T-helper 17 cell (primary cell): ENCODE results near the gene ALDH6A1. TPM values are rescaled to one million over a fixed set of nuclear protein-coding genes. Genes with fewer than 3 reads are reported as not detected.
"Not testable (repeated sequence)": the region's sequence is repeated elsewhere in the genome, so short reads cannot be mapped to it uniquely, and the experiment has no call there.

Experiments
- ATAC-seq: fragments of 150-1000 bp; cut with Tn5 transposase; 2 replicates; pipeline ENCODE4 v1.10.0; 2021; ENCODE audit warnings: mild to moderate bottlenecking, moderate library complexity
- DNase-seq, 3 donors: peaks; one replicate each; pipeline versions ENCODE4 v3.0.0 to v3.0.0-alpha.2; 2020 to 2021
- H3K9me3 ChIP-seq: one replicate; pipeline ENCODE4 v1.7.0; 2013; ENCODE audit warnings: low read length, mild to moderate bottlenecking; ENCODE audit not compliant: control insufficient read depth, poor library complexity, severe bottlenecking
- H3K27ac Mint-ChIP-seq: one replicate; pipeline ENCODE4 v1.8.0; 2022; ENCODE audit warnings: mild to moderate bottlenecking, moderate library complexity, mixed read lengths
- H3K27me3 Mint-ChIP-seq: one replicate; pipeline ENCODE4 v1.8.0; 2022; ENCODE audit warnings: mixed read lengths
- H3K36me3 Mint-ChIP-seq: one replicate; pipeline ENCODE4 v1.8.0; 2022; ENCODE audit warnings: low read depth, mixed read lengths
- H3K4me1 Mint-ChIP-seq: one replicate; pipeline ENCODE4 v1.8.0; 2022; ENCODE audit warnings: mild to moderate bottlenecking, mixed read lengths
- H3K4me3 Mint-ChIP-seq: one replicate; pipeline ENCODE4 v1.8.0; 2022; ENCODE audit warnings: mild to moderate bottlenecking, moderate library complexity, mixed read lengths
- total RNA-seq, 4 donors: library from RNA in 2 of 4; stranded (reverse) in 2 of 4; gene quantifications; one replicate each; pipeline ENCODE4 v1.2.3 and lab custom pipeline; 2022 to 2026

The ALDH6A1 gene
- total RNA-seq (1 to 10 TPM; 7.8 to 8.9 TPM), total RNA-seq (lab: John Stamatoyannopoulos, UW) (16.5 to 23.8 reads per million in 2 donors)

DNA sequence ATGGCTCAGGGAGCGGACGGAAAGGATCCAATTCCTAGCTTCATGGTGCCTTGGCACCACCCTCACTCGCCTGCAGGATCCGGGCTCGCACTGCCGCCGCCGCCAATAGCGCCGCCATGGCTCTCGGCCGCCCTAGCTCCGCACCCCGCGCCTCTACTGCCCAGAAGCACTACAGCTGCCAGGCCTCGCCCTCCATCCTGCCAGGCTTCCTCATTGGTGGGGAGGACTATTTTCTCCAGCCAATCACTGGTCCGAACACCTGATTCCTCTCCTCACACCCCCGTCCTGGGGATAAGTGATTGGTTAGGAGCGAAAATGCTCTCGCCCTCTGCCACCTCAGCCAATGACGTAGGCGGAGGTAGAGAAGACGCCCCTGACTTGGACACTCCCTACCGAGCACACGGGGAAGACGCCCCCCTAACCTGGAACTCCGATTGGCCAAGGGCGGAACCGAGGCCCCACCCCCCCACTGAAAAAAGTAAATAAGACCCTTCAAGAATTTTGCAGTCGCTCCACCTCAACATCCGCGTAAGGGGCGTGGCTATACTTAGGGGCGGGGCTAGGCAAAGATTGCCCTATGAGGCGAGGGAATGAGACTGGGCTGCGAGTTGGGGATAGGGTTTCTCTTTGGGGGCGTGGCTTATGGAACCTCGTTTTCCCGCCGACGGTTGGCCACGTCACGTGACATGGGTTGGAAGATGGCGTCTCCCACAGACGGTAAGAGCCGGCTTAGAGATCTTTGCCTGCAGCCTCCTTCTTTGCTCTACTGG lies at the start of gene ALDH6A1, which contains the start of gene LIN52:
TSS of gene ALDH6A1 (minus strand) at position 177 of the 770 bp plus-strand sequence. CDS start at position 118, 59 bp downstream.
TSS of gene LIN52 (plus strand) at position 680 of the 770 bp plus-strand sequence. CDS start at position 699, 19 bp downstream.
- H3K27me3 Mint-ChIP-seq: no peaks in the 10 kb centered on the region
- ATAC-seq: peak; percentile 90
- no peaks in the 10 kb centered on the region for H3K9me3 ChIP-seq
- peaks cover 5% of the 10 kb centered on the region for H3K36me3 Mint-ChIP-seq
- H3K4me3 Mint-ChIP-seq: peak within 1 kb of the TSS; percentile 99
- peaks cover 28% of the 10 kb centered on the region for H3K4me1 Mint-ChIP-seq
- peak; percentile 94 to 100 (median 99) for DNase-seq
- H3K27ac Mint-ChIP-seq: peak within 1 kb of the TSS; percentile 98

DNA sequence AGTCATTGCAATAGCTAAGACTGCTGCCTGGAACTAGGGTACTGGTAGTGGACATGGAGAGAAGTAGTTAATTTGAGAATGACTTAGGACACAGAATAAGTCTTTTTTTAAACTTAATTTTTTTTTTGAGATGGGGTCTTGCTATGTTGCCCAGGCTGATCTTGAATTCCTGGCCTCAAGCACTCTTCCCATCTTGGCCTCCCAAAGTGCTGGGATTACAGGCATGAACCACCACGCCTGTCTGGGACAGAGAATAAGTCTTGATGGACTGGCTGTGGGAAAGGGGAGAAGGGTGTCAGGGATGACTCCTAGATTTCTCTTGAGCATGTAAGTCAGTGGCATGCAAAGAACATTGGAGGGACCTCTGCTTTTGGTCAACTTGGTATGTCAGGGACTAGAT lies 43.4 kb upstream of the ALDH6A1 start:
- no peaks in the 10 kb centered on the region for H3K9me3 ChIP-seq
- Mint-ChIP-seq H3K27me3 (no peaks in the 10 kb centered on the region), H3K4me1 (peaks cover 5% of the 10 kb centered on the region), H3K4me3 (no peak overlapping the region), H3K36me3 (peaks cover 7% of the 10 kb centered on the region), H3K27ac (no peak overlapping the region)
- ATAC-seq (no peak), DNase-seq (no peak)

DNA sequence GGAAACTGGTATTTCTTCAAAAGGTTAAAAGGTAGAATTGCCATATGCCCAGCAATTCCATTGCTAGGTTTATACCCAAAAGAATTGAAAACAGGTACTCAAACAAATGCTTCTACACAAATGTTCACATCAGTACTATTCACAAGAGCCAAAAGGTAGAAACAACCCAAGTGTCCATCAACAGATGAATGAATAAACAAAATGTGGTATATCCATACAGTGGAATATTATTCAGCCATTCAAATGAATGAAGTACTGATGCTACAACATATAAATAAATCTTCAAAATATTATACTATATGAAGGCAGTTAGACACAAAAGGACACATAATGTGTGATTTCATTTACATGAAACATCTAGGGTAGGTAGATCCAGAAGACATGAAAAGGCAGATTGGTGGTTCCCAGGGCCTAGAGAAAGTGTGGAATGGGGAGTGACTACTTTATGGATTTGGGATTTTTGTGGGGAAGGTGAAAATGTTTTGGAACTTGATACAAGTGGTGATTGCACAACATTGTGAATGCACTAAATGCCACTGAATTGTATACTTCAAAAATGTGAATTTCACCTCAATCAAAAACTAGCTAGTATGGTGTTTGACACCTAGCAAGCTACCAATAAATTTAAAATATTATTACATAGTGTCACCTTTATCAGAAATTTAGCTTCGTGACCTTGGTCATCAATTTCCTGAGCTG lies 42.2 kb upstream of the ALDH6A1 start:
- ATAC-seq (no peak), DNase-seq (no peak)
- H3K4me1 Mint-ChIP-seq: peaks cover 5% of the 10 kb centered on the region
- no peaks in the 10 kb centered on the region for H3K27me3 Mint-ChIP-seq
- H3K36me3 Mint-ChIP-seq: peaks cover 7% of the 10 kb centered on the region
- no peak overlapping the region for H3K27ac Mint-ChIP-seq
- H3K4me3 Mint-ChIP-seq: no peak overlapping the region
- H3K9me3 ChIP-seq: no peaks in the 10 kb centered on the region

GRCh38 chr14:74125487-74125886 lies 41.2 kb upstream of the ALDH6A1 start:
- DNase-seq, ATAC-seq, H3K9me3 ChIP-seq, H3K36me3 Mint-ChIP-seq, H3K27ac Mint-ChIP-seq, H3K4me3 Mint-ChIP-seq, H3K4me1 Mint-ChIP-seq, H3K27me3 Mint-ChIP-seq: not testable (repeated sequence)

DNA sequence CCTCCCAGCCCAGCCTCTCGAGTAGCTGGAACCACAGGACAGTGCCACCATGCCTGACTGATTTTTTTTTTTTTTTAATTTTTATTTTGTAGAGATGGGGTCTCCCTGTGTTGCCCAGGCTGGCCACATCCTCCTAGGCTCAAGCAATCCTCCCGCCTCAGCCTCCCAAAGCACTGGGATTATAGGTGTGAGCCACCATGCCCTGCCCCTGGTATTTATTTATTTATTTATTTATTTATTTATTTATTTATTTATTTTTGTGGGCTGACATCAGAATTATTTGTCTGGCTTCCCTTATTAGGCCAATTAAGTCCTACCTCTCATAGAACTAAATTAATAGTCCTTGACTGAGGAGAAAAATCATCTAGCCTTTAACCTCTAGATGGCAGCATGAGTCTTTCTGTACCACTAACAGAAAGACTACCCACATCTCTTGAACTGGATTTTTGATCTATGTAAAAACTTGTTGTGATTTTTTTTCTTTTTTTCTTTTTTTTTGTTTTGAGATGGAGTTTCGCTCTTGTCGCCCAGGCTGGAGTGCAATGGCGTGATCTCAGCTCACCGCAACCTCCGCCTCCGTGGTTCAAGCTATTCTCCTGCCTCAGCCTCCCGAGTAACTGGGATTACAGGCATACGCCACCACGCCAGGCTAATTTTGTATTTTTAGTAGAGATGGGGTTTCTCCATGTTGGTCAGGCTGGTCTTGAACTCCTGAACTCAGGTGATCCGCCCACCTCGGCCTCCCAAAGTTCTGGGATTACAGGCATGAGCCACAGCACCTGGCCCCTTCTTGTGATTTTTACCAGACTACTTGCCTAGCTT lies 27.4 kb upstream of the ALDH6A1 start:
- not testable (repeated sequence) for H3K27me3 Mint-ChIP-seq, H3K9me3 ChIP-seq, H3K27ac Mint-ChIP-seq, DNase-seq, H3K4me3 Mint-ChIP-seq
- peak; percentile 70 for ATAC-seq
- peaks cover 18% of the 10 kb centered on the region for H3K36me3 Mint-ChIP-seq
- peaks cover 15% of the 10 kb centered on the region for H3K4me1 Mint-ChIP-seq

DNA sequence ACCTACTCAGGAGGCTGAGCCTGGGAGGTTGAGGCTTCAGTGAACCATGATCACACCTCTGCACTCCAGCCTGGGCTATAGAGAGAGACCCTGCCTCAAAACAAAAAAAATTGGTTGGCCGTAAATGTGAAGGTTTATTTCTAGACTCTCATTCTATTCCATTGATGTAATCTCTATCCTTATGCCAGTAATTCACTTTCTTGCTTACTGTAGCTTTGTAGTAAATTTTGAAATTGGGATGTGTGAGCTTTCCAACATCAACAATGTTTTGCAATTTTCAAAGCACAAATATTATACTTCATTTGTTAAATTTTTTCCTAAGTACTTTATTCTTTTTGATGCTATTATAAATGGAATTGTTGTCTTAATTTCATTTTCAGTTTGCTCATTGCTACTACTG lies 25.1 kb upstream of the ALDH6A1 start:
- DNase-seq (no peak), ATAC-seq (no peak)

GRCh38 chr14:74105381-74105780 lies 21.1 kb upstream of the ALDH6A1 start:
- no peak for ATAC-seq
- Mint-ChIP-seq H3K4me1 (peaks cover 5% of the 10 kb centered on the region), H3K27me3 (no peaks in the 10 kb centered on the region), H3K36me3 (peaks cover 15% of the 10 kb centered on the region), H3K4me3 (no peak overlapping the region), H3K27ac (no peak overlapping the region)
- DNase-seq: no peak
- no peaks in the 10 kb centered on the region for H3K9me3 ChIP-seq

More for the DNA sequence above, 25.1 kb upstream of the ALDH6A1 start:
- H3K27me3 Mint-ChIP-seq: no peaks in the 10 kb centered on the region
- peaks cover 20% of the 10 kb centered on the region for H3K36me3 Mint-ChIP-seq
- H3K9me3 ChIP-seq: no peaks in the 10 kb centered on the region
- no peak overlapping the region for H3K4me3 Mint-ChIP-seq
- H3K4me1 Mint-ChIP-seq: peaks cover 15% of the 10 kb centered on the region
- H3K27ac Mint-ChIP-seq: no peak overlapping the region

DNA sequence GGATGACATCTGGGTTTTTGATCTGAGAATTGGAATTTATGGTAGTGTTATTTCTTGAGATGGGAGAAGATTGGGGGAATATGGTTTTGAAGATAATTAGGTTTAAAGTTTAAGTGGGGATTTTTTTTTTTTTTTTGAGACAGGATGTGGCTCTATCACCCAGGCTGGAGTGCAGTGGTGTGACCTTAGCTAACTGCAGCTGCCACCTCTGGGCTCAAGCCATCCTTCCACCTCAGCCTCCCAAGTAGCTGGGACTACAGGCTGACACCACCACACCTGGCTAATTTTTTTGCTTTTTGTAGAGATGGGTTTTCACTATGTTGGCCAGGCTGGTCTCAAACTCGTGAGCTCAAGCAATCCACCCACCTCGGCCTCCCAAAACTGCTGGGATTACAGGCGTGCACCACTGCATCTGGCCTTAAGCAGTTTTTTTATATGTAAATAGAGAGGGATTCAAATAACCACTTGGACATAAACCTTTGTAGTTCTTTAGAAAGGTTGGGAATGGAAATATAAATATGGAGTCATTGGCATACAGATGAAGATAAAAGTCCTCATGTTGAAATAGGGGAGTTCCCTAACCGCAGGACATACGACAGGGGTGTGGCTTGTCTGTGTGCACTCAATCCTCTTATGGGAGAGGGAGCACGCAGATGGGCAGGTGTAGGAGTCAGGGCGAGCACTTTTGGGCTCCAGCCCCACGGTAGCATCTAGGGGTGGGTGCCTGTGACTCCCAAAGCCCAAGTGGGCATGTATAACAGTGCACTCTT lies 5.2 kb upstream of the ALDH6A1 start:
- peaks cover 5% of the 10 kb centered on the region for H3K36me3 Mint-ChIP-seq
- H3K4me1 Mint-ChIP-seq: peaks cover 22% of the 10 kb centered on the region
- no peaks in the 10 kb centered on the region for H3K9me3 ChIP-seq
- no peak for DNase-seq
- ATAC-seq: no peak
- no peak overlapping the region for H3K27ac Mint-ChIP-seq
- H3K27me3 Mint-ChIP-seq: no peaks in the 10 kb centered on the region
- H3K4me3 Mint-ChIP-seq: no peak overlapping the region

DNA sequence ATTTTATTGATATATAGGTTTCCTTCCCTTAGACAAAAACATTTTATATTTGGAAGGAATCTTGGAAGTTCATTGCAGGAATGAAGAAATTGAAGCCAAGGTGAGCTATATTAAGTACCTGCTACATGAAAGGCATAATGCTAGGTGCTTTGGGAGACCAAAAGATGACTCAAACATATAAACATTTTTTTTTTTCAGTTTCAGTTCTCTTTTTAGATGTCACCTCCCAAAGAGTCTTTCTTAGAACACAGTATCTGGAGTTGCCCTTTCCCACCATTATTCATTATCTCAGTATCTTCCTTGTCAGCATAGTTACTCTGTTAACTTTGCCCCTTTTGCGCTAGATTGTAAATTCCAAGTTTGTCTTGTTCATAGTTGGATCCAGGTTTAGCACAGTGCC lies 1.6 kb upstream of the ALDH6A1 start:
- no peak for DNase-seq
- peaks cover 30% of the 10 kb centered on the region for H3K4me1 Mint-ChIP-seq

GRCh38 chr14:74085047-74085637 lies 889 bp upstream of the ALDH6A1 start:
- ATAC-seq: peak; percentile 5

More for the DNA sequence above, 1.6 kb upstream of the ALDH6A1 start:
- Mint-ChIP-seq H3K4me3 (peak overlapping the region; percentile 99), H3K36me3 (peaks cover 5% of the 10 kb centered on the region), H3K27me3 (no peaks in the 10 kb centered on the region), H3K27ac (peak overlapping the region; percentile 98)
- H3K9me3 ChIP-seq: no peaks in the 10 kb centered on the region
- ATAC-seq: no peak

GRCh38 chr14:74083784-74084276 lies 423 bp downstream of the ALDH6A1 start:
- no peak for ATAC-seq
- Mint-ChIP-seq H3K4me1 (peaks cover 24% of the 10 kb centered on the region), H3K27me3 (no peaks in the 10 kb centered on the region), H3K36me3 (peaks cover 2% of the 10 kb centered on the region), H3K4me3 (peak overlapping the region; percentile 99), H3K27ac (peak overlapping the region; percentile 98)
- no peak for DNase-seq
- H3K9me3 ChIP-seq: no peaks in the 10 kb centered on the region

More at GRCh38 chr14:74085047-74085637, 889 bp upstream of the ALDH6A1 start:
- Mint-ChIP-seq H3K27ac (peak overlapping the region; percentile 98), H3K27me3 (no peaks in the 10 kb centered on the region), H3K4me3 (peak overlapping the region; percentile 99), H3K36me3 (peaks cover 5% of the 10 kb centered on the region), H3K4me1 (peaks cover 30% of the 10 kb centered on the region)
- no peak for DNase-seq
- H3K9me3 ChIP-seq: no peaks in the 10 kb centered on the region

DNA sequence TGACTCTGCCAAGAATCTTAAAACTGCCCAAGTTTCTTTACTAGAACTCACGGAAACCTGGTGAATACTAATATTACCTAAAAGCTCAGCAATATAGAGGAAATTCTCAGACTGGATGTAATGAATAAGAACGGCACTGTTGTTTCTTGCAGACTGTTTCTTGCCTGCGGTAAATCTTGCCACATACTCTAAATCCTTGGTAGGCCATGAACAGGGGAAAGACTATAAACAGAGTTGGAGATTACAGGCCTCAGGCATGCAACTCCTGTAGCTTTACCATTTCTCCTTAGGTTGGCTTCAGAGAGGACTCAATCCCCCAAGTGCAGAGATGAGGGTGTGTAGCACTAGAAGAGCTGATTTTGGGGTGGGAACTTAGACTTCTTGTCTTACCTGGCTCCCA lies 1.1 kb downstream of the ALDH6A1 start:
- no peaks in the 10 kb centered on the region for H3K27me3 Mint-ChIP-seq

More for the DNA sequence above, 1.1 kb downstream of the ALDH6A1 start:
- DNase-seq (no peak), ATAC-seq (no peak)
- peak overlapping the region; percentile 99 for H3K4me3 Mint-ChIP-seq
- peak overlapping the region; percentile 98 for H3K27ac Mint-ChIP-seq
- H3K36me3 Mint-ChIP-seq: no peaks in the 10 kb centered on the region
- no peaks in the 10 kb centered on the region for H3K9me3 ChIP-seq
- peaks cover 21% of the 10 kb centered on the region for H3K4me1 Mint-ChIP-seq
